NCI-H1048 (cell line): ENCODE measurements around the gene RUNX1.

Source experiments
- DNase-seq: peaks from one replicate; lab custom pipeline; 2025; lab: John Stamatoyannopoulos, UW

RUNX1 gene

DNA sequence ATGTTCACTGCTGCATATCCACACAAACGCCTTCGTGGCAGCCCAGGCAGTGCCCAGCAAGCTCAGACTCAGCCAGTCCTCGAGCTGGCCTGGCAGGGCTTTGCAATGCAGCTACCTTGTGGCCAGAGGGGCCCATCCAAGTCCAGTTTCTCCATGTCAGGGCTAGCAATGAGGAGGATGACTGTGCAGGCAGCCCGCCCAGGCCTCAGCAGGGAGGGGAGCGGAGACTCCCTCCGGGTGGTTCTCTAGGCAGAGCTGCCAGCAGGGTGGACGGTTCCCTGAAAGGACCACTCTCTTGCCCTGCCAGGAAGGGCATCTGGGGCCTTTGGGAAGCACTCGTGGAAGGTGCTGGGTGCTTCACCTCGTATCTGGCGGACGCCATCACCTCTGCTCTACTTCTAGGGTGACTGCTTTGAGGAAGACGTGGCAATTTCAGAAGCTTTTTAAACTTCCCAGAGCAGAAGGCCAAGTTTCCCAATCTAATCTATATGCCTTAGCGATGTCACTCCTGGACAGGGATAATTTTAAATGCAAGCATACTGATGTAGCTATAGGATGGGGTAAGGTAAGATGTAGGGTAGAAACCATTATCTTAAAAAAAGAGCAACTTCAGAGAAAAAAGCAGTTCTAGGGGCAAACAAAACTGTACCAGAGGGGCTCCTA lies 56.2 kb downstream of the RUNX1 start:
- DNase-seq = no peak

DNA sequence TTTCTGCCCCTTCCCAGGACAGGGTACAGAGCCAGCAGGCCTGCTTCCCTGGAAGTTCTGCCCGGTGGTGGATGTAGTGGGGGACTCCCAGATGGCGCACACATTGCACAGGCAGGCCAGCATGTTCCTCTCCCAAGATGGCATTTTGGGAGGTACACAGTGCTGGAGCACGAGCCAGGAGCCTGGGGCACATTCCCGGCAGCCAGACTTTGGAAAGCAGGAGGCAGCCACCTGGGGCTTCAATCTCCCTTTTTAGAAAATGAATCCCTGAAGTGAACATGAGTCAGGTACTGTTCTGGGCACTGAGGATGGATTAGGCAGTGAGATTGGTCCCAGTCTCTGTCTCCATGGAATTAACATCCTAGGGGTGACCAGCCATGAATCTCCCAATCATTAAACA lies 56.9 kb downstream of the RUNX1 start:
- no peak for DNase-seq

GRCh38 chr21:34991366-34991957 lies 57.6 kb downstream of the RUNX1 start:
- DNase-seq = no peak

DNA sequence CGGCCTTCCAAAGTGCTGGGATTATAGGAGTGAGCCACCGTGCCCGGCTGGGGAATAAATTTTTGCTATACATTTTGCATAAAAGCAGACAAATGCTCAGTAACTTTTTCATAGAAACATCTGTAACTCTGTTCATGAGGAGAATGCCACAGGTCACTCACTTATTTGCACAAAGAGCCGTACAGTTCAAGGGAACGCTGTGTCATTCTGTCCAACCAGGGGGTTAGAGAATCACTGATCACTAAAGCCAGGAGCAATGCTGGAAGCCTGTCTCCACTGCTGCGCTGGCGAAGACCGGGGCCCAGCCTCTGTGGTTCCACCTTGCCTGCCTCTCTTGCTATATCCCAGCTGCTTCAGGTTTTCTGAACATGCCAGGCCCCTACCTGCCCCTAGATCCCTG lies 58.3 kb downstream of the RUNX1 start:
- DNase-seq = no peak

GRCh38 chr21:34989337-34990151 lies 59.6 kb downstream of the RUNX1 start:
- DNase-seq = no peak

- no peak for DNase-seq
Observed at GRCh38 chr21:34988625-34989024, 60.5 kb downstream of the RUNX1 start.

DNA sequence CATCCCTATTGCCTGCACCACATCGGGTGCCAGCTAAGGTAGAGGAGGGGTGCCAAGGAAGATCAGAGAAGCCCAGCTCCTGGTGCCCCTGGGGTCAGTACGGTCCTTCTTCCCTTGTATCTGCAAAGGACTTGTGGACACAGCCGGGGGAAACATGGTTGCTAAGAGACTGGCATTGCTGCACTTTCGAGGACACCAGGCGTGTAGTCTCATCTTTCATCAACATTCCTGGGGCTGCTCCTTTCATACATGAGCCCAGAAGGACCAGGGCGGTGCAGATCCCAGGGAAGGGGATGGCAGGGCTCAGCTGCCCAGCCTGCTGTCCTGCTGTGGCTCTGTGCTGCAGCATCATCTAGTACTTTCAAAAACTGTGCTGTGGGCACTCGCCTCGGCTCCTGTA lies 61.0 kb downstream of the RUNX1 start:
- no peak for DNase-seq

DNA sequence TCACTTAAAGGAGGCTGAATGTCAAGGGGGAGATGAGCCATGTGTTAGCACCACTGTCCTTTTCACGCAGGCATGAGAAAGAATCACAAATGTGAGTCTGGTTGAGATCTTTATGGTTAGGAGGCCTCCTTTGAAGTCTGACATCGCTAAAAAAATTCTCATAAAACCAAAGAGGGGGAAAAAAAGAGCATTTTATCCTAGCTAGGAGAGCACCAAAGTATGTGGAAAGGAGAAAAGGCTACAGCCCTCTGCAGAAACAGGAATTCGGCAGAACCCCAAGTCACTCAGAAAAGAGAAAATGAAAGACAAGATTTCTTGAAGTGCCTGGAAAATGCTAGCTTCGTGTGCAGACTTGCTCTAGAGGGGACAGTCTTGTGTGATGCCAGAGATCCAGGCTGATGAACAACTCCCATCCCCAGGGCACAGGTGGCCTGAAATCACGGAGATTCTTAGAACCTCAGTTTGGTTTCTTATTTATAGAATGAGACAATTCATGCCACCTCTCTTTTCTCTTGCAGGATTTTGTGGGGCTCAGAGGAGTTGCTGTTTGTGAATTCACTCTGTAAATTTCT lies 61.5 kb downstream of the RUNX1 start:
- DNase-seq = no peak

DNA sequence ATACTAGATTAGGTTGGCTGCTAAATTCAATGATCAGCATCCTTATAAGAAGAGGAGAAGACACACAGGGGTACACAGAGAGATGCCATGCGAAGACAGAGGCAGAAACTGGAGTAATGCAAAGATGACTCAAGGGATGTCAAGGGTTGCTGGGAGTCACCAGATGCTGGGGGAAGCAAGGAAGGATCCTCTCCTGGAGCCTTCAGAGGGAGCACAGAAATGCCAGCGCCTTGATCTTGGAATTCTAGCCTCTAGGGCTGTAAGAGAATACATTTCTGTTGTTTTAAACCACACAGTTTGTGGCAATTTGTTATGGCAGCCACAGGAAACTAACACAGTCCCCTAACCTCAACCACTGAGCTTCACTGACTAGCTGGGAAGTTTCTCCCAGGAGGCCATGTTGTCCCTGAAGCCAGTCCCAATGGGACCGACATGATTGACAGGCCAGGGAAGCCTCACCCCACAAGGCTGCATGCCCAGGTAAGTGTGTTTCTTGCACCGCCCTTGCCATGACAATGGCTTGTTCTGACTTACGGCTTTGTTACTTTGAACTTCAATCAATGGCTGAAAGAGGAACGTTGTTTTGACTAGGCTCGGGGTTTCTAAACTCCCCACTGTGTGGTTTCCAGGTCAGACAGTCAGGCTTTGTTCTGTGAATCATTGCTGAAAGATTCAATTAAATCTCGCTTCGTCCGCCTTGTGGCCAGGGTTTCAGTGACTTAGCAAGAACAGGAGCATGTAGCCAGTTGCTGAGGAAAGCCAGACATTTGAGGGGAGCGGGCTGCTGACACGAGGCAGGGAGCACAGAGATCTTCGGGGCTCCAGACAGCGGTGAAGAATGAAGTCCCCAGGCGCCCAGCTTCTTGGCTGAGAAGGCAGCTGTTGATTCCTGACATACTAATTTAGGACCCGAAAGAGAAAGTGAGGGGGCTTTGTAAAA lies 62.3 kb downstream of the RUNX1 start:
- no peak for DNase-seq

- DNase-seq = no peak
Observed at GRCh38 chr21:34984356-34985058, 64.6 kb downstream of the RUNX1 start.

- DNase-seq = no peak
Observed at GRCh38 chr21:34983680-34984086, 65.4 kb downstream of the RUNX1 start.

DNA sequence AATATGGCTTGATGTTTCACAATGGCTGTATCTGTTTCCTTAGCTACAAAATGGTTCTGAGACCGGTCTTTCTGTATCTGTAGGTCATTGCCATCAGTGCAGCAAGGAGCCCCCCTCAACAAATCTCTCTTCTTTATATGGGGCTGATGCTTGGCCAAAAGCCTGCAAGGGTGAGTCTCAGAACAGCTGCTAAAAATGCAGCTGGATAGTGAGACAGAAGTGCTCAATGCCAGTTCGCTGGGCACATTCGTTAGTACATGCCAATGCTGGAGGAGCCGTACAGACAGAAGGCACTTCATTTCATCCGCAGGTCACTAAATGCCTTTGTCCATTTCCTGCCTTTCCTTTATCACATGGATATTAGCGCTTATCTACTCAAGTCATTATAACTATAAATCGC lies 67.3 kb downstream of the RUNX1 start:
- no peak for DNase-seq

DNA sequence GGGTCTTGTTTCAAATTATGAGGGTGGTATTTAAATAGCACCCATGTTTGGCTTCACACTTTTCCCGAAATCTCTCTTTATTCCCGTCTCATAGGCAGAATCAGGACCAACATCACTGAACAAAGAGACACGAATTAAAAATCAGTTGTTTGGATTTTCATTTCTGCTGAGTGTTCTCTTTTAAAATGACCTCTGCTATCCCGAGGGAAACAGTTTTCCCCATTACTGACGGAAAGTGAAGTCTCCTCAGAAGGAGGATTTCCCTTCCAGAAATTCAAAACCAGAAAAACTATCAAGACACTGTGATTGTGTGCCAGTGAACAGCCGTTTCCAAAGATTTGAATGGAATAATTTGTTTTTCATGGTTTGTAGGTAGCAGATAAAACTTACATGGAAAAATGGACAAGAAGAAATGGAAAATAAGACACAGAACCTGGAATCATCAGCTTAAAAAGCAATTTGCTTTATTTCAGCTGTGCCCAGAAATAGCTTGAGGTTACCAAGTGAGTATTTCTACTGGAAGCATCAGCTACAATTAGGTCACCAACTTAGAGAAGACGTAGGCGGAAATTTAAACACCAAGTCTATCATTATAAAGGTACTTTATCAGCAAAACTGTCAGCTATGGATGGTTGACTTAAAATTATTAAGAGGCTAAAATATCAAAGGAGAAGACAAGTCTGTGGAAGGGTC lies 68.5 kb downstream of the RUNX1 start:
- DNase-seq = no peak

- no peak for DNase-seq
Observed at GRCh38 chr21:34979383-34979782, 69.7 kb downstream of the RUNX1 start.

- DNase-seq = no peak
Observed at GRCh38 chr21:34977333-34977732, 71.8 kb downstream of the RUNX1 start.

- no peak for DNase-seq
Observed at GRCh38 chr21:34974162-34974981, 74.7 kb downstream of the RUNX1 start.

DNA sequence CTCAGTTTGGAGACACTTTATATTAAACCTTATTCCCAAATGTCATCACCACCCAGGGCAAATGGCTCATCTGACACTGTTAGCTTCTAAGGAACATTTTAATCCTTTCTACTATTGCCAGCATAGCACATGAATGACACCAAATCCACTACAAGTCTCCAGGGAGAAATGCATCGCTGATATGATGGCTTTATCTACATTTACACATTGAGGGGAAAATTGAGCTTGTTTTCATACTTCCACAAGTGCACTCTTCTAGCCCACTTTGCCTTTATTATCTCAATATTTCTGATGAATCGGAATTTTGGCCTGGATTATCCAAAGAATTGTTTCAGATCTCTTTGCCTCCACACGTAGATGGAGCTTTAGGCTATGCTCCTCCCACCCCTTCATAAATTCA lies 75.4 kb downstream of the RUNX1 start:
- no peak for DNase-seq

DNA sequence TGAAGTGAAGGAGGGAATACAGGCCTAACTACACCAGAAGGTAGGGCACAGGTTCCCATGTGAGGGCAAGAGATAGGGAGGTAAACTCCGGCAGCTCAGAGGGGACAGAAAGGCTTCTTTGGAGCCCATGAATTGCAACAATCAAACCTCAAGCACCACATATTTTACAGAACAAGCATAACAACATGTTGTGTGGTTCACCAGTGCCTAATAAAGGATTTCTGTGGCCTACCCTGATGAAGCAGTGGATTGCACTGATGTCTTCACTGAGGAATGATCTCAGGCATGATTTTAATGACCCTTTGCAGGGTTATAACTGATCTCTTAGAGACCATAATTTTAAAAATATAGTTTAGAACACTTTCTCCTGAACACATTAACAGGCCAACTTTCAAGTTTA lies 77.4 kb downstream of the RUNX1 start:
- DNase-seq = no peak

DNA sequence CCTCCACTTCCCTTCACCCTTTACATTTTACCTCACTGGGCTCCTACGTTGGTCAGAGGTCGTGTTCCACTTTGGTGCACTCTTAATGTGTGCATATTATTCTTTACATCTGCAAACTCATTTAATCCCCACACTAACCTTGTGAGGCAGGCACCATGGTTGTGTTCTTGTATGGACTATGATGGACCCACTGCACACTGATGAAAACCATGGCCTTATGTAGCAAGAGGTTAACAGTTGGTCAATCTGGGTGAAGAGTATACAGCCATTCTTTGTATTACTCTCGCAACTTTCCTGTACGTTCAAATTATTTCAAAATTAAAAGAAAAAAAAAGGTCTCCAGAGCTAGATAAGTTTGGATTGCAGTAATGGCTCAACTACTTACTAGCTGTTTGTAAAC lies 78.5 kb downstream of the RUNX1 start:
- DNase-seq = no peak

DNA sequence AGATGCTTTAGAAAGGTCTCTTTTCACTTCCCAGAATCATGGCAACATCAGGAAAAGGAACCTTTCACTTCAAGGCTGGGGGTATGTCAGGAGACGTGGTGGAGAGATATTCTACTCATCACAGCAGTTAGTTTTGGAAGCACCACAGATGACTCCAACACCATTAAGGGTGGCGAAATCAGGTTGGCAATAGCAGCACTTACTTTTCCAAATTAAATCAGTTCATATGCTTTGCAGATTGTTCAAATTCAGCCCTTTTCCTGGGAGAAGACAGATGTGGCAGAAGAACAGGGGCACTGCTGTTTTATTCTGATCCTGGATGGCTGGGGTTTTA lies 79.0 kb downstream of the RUNX1 start:
- no peak for DNase-seq
